ENCODE data around the gene APPL1.
A peak's percentile ranks its signal among the peaks of the same experiment; 100 is the strongest.

APPL1 gene

GRCh38 chr3:57227204-57227929 lies at the start of gene APPL1:
Gene APPL1, plus strand, starts transcription at chr3:57227729. Its CDS starts 155 bp downstream, at chr3:57227884.
- H3K4me3 Mint-ChIP-seq: peak within 1 kb of the TSS; percentile 89
- peaks cover 3% of the 10 kb centered on the region for H3K36me3 Mint-ChIP-seq (ENCODE audit: low read depth)
- H3K27ac Mint-ChIP-seq: peak within 1 kb of the TSS; percentile 59
- peaks cover 3% of the 10 kb centered on the region for H3K9me3 Mint-ChIP-seq
- TF ChIP-seq CTCF (IDR thresholded peaks at IDR 0.05): no peak
- peaks cover 14% of the 10 kb centered on the region for H3K27me3 Mint-ChIP-seq (ENCODE audit: low read depth, poor library complexity)
- peak; percentile 98 for DNase-seq
- peaks cover 26% of the 10 kb centered on the region for H3K4me1 Mint-ChIP-seq

DNA sequence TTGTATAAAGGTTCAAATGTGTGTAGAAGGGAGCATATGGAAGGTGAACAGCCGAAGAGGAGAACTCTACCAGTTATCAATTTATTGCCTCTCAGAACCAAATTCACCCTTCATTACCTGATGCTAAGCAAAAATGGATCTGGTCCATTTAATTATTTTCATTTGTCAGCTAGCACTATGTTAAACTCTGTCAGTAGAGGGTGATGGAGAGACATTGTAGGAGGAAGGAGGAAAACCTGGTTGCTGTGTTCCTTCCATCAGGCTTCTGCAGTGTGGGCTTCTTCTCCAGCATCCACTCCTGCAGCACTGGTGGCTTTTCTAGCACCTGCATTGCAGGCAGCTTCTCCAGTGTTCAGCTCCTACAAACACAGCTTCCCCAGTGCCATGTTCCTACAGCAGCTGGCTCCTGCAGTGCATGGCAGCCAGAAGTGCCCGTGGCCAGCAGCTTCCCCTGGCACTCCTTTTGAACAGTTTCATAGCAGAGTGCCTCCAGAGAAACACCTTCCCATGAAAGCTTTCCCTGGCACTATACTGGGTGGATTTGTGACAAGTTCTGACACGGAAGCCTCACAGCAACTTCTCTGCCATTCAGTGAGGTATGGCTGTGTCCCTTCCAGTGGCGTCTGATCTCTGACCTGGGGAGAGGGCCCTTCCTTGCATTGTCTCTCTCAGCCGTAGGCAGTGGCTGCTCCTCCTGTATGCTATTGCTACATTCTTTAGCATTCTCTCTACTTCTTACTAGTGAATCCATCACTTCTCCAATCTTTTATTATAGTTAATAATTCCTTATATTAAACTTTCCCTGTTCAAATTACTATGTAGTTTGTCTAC lies 47.7 kb upstream of the APPL1 start:
- no peak for DNase-seq
- TF ChIP-seq CTCF (IDR thresholded peaks at IDR 0.05): no peak
- no peaks in the 10 kb centered on the region for H3K9me3 Mint-ChIP-seq
- no peaks in the 10 kb centered on the region for H3K36me3 Mint-ChIP-seq (ENCODE audit: low read depth)
- no peak overlapping the region for H3K4me3 Mint-ChIP-seq
- peaks cover 18% of the 10 kb centered on the region for H3K4me1 Mint-ChIP-seq
- peaks cover 9% of the 10 kb centered on the region for H3K27me3 Mint-ChIP-seq (ENCODE audit: low read depth, poor library complexity)
- H3K27ac Mint-ChIP-seq: no peak overlapping the region

- Mint-ChIP-seq H3K36me3 (ENCODE audit: low read depth) (no peaks in the 10 kb centered on the region), H3K9me3 (no peaks in the 10 kb centered on the region), H3K4me1 (peaks cover 31% of the 10 kb centered on the region), H3K27me3 (ENCODE audit: low read depth, poor library complexity) (peaks cover 5% of the 10 kb centered on the region), H3K4me3 (no peak overlapping the region), H3K27ac (no peak overlapping the region)
- TF ChIP-seq CTCF (IDR thresholded peaks at IDR 0.05): no peak
- no peak for DNase-seq
These were observed 43.0 kb upstream of the APPL1 start for GRCh38 chr3:57184526-57184925.

DNA sequence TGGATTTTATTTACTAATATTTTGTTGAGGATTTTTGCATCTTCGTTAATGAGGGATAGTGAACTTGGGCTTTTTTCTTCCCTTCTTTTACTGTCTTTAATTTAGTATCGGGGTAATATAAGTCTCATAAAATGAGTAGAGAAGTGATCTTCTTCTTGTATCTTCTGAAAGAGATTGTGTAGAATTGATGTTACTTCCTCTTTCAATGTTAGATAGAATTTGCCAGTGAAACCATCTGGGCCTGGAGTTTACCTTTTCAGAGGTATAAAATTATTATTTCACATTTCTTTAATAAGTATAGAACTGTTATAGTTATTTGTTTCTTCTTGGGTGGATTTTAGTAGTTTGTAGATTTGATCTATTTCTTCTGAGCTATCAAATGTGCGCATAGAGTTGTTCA lies 35.5 kb upstream of the APPL1 start:
- no peaks in the 10 kb centered on the region for H3K36me3 Mint-ChIP-seq (ENCODE audit: low read depth)

GRCh38 chr3:57194641-57195040 lies 32.9 kb upstream of the APPL1 start:
- Mint-ChIP-seq H3K27ac (no peak overlapping the region), H3K36me3 (ENCODE audit: low read depth) (no peaks in the 10 kb centered on the region), H3K9me3 (no peaks in the 10 kb centered on the region), H3K4me1 (peaks cover 2% of the 10 kb centered on the region), H3K4me3 (no peak overlapping the region), H3K27me3 (ENCODE audit: low read depth, poor library complexity) (peaks cover 10% of the 10 kb centered on the region)
- DNase-seq: no peak
- TF ChIP-seq CTCF (IDR thresholded peaks at IDR 0.05): no peak

More for the DNA sequence above, 35.5 kb upstream of the APPL1 start:
- Mint-ChIP-seq H3K4me3 (no peak overlapping the region), H3K4me1 (no peaks in the 10 kb centered on the region), H3K27me3 (ENCODE audit: low read depth, poor library complexity) (peaks cover 7% of the 10 kb centered on the region), H3K9me3 (no peaks in the 10 kb centered on the region), H3K27ac (no peak overlapping the region)
- no peak for DNase-seq
- no peak for TF ChIP-seq CTCF (IDR thresholded peaks at IDR 0.05)
